ENCODE data around the gene SLC12A7. TPM values are rescaled to one million over a fixed set of nuclear protein-coding genes. Genes with fewer than 3 reads are reported as not detected.

Gene SLC12A7
- polyA plus RNA-seq, 1 donor (not counting 4 experiments of a cell fraction or from before 2014, with no cell fraction given): 1.5 TPM

DNA sequence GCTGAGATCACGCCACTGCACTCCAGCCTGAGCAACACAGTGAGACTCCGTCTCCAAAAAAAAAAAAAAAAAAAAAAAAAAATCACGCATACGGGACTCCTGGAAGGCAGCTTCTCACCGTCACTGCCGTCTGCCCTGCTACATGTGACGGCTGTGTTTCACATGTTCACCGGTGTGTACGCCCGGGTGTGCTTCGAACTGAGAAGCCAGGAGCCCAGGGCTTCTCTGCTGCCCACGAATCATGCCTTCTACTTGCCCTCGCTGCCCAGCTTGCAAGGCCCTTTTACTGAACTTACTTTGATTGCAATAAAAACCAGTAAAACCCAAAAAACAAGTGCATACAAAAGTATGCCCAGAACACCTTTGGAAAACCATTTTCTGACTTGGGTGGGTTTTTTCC lies 109.0 kb downstream of the SLC12A7 start:
- Histone ChIP-seq H3K27me3 (ENCODE audit: control insufficient read depth, extremely low read depth, insufficient read depth, low read length) (peaks cover 84% of the 10 kb centered on the region), H3K9me3 (ENCODE audit: control insufficient read depth, low read depth, low read length) (no peaks in the 10 kb centered on the region), H3K79me2 (ENCODE audit: control insufficient read depth, insufficient read depth, low read length) (no peaks in the 10 kb centered on the region), H3K4me3 (ENCODE audit: control insufficient read depth in 2 of 3, extremely low read depth in 1 of 3, insufficient read depth in 2 of 3, low read depth in 1 of 3, low read length in 3 of 3) (no peak overlapping the region), H4K20me1 (ENCODE audit: control insufficient read depth, extremely low read depth, insufficient read depth, low read length) (peaks cover 8% of the 10 kb centered on the region), H3K36me3 (ENCODE audit: control insufficient read depth in 2 of 2, extremely low read depth in 1 of 2, insufficient read depth in 2 of 2, low read length in 2 of 2) (no peaks in the 10 kb centered on the region), H3K27ac (ENCODE audit: control insufficient read depth, insufficient read depth, low read length) (no peak overlapping the region), H3K9me1 (ENCODE audit: control insufficient read depth, extremely low read depth, insufficient read depth, low read length) (no peaks in the 10 kb centered on the region), H3K4me2 (ENCODE audit: control insufficient read depth, extremely low read depth, insufficient read depth, low read depth, low read length) (no peak overlapping the region), H3K9ac (ENCODE audit: control insufficient read depth, extremely low read depth, insufficient read depth, low read length) (no peak overlapping the region), H2AFZ (ENCODE audit: control insufficient read depth, low read length) (no peak overlapping the region), H3K4me1 (ENCODE audit: control insufficient read depth, extremely low read depth, insufficient read depth, low read length) (peaks cover 17% of the 10 kb centered on the region)
- FAIRE-seq: no peak
- DNase-seq (ENCODE audit: low read depth, low spot score): no peak
- dilution Hi-C loops (cut with MboI; ENCODE audit: extremely low pct_ligation_motif_present, low sequenced_read_pairs): no loop called here
- TF ChIP-seq EZH2 (IDR thresholded peaks at IDR 0.05; ENCODE audit: low read length): no peak
- TF ChIP-seq, protein P1, sequence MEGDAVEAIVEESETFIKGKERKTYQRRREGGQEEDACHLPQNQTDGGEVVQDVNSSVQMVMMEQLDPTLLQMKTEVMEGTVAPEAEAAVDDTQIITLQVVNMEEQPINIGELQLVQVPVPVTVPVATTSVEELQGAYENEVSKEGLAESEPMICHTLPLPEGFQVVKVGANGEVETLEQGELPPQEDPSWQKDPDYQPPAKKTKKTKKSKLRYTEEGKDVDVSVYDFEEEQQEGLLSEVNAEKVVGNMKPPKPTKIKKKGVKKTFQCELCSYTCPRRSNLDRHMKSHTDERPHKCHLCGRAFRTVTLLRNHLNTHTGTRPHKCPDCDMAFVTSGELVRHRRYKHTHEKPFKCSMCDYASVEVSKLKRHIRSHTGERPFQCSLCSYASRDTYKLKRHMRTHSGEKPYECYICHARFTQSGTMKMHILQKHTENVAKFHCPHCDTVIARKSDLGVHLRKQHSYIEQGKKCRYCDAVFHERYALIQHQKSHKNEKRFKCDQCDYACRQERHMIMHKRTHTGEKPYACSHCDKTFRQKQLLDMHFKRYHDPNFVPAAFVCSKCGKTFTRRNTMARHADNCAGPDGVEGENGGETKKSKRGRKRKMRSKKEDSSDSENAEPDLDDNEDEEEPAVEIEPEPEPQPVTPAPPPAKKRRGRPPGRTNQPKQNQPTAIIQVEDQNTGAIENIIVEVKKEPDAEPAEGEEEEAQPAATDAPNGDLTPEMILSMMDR (optimal IDR thresholded peaks at IDR 0.05 in 1 of 3, IDR thresholded peaks at IDR 0.05 in 1 of 3, conservative IDR thresholded peaks at IDR 0.05 in 1 of 3; ENCODE audit: extremely low read depth in 1 of 3, insufficient read depth in 2 of 3, low read length in 3 of 3): no peak

DNA sequence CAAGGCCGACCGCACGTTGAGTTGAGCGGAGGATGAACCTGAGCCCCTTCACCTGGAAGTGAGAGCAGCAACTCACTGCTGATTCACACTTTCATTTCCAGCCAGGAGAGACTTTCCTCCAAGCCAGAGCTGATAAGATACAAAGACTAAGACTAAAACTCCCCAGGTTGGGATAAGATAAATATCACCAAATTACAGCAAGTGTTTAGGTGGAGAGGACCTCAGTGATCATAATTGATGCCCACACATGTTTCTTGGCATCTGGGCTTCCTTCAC lies 109.7 kb downstream of the SLC12A7 start:
- Histone ChIP-seq H3K9me3 (ENCODE audit: control insufficient read depth, low read depth, low read length) (no peaks in the 10 kb centered on the region), H3K9ac (ENCODE audit: control insufficient read depth, extremely low read depth, insufficient read depth, low read length) (no peak overlapping the region), H3K27me3 (ENCODE audit: control insufficient read depth, extremely low read depth, insufficient read depth, low read length) (peaks cover 79% of the 10 kb centered on the region), H3K9me1 (ENCODE audit: control insufficient read depth, extremely low read depth, insufficient read depth, low read length) (no peaks in the 10 kb centered on the region), H4K20me1 (ENCODE audit: control insufficient read depth, extremely low read depth, insufficient read depth, low read length) (peaks cover 8% of the 10 kb centered on the region), H3K27ac (ENCODE audit: control insufficient read depth, insufficient read depth, low read length) (no peak overlapping the region), H3K4me3 (ENCODE audit: control insufficient read depth in 2 of 3, extremely low read depth in 1 of 3, insufficient read depth in 2 of 3, low read depth in 1 of 3, low read length in 3 of 3) (no peak overlapping the region), H3K36me3 (ENCODE audit: control insufficient read depth in 2 of 2, extremely low read depth in 1 of 2, insufficient read depth in 2 of 2, low read length in 2 of 2) (no peaks in the 10 kb centered on the region), H3K4me1 (ENCODE audit: control insufficient read depth, extremely low read depth, insufficient read depth, low read length) (peaks cover 17% of the 10 kb centered on the region), H2AFZ (ENCODE audit: control insufficient read depth, low read length) (no peak overlapping the region), H3K79me2 (ENCODE audit: control insufficient read depth, insufficient read depth, low read length) (no peaks in the 10 kb centered on the region), H3K4me2 (ENCODE audit: control insufficient read depth, extremely low read depth, insufficient read depth, low read depth, low read length) (no peak overlapping the region)
- no peak for TF ChIP-seq EZH2 (IDR thresholded peaks at IDR 0.05; ENCODE audit: low read length)
- TF ChIP-seq, protein P1 (optimal IDR thresholded peaks at IDR 0.05 in 1 of 3, IDR thresholded peaks at IDR 0.05 in 1 of 3, conservative IDR thresholded peaks at IDR 0.05 in 1 of 3; ENCODE audit: extremely low read depth in 1 of 3, insufficient read depth in 2 of 3, low read length in 3 of 3): no peak
- FAIRE-seq (no peak), DNase-seq (ENCODE audit: low read depth, low spot score) (no peak)
- dilution Hi-C loops (cut with MboI; ENCODE audit: extremely low pct_ligation_motif_present, low sequenced_read_pairs): no loop called here

Measured in keratinocyte (primary cell).